PC-9 (cell line): Measurements from ENCODE around the gene MYO10.

Experiments
- EZH2 ChIP-seq: fragments of 200-600 bp; sonication (generic); IDR thresholded peaks from 2 replicates; pipeline ENCODE4 v1.8.0; 2017; ENCODE audit warnings: antibody characterized with exemption, low read depth
- TF ChIP-seq, protein P1 (sequence below): fragments of 200-600 bp; sonication (generic); conservative IDR thresholded peaks from 2 replicates; pipeline ENCODE4 v1.6.1; 2017; ENCODE audit warnings: mixed run types, antibody characterized with exemption, mild to moderate bottlenecking, moderate library complexity

DNA sequence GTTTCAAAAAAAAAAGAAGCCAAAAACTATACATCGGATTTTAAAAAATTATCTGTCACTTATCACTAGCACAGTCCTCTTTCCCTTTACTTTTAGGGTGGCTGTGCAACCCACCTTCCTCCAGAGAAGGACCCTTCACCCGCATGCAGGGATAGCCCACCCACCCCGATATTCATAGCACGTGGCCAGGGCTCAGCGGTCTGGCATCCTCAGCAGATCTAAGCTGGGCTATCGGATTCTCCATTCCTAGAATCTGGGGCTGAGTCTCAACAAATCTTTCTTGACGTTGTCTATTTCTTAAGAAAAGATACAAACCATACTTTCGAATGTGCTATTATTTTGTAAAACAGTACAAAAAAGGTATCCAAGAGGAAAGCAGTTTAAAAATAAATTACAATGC lies 70.9 kb downstream of the MYO10 start:
- TF ChIP-seq, protein P1, sequence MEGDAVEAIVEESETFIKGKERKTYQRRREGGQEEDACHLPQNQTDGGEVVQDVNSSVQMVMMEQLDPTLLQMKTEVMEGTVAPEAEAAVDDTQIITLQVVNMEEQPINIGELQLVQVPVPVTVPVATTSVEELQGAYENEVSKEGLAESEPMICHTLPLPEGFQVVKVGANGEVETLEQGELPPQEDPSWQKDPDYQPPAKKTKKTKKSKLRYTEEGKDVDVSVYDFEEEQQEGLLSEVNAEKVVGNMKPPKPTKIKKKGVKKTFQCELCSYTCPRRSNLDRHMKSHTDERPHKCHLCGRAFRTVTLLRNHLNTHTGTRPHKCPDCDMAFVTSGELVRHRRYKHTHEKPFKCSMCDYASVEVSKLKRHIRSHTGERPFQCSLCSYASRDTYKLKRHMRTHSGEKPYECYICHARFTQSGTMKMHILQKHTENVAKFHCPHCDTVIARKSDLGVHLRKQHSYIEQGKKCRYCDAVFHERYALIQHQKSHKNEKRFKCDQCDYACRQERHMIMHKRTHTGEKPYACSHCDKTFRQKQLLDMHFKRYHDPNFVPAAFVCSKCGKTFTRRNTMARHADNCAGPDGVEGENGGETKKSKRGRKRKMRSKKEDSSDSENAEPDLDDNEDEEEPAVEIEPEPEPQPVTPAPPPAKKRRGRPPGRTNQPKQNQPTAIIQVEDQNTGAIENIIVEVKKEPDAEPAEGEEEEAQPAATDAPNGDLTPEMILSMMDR = no peak
- no peak for TF ChIP-seq EZH2
